Fibroblast of the conjunctiva (primary cell): ENCODE results near the gene SPTLC2.

Experiments used
- DNase-seq: peaks from one replicate; pipeline ENCODE4 v3.0.0-alpha.2; 2010; ENCODE audit warnings: low read depth

SPTLC2 gene

DNA sequence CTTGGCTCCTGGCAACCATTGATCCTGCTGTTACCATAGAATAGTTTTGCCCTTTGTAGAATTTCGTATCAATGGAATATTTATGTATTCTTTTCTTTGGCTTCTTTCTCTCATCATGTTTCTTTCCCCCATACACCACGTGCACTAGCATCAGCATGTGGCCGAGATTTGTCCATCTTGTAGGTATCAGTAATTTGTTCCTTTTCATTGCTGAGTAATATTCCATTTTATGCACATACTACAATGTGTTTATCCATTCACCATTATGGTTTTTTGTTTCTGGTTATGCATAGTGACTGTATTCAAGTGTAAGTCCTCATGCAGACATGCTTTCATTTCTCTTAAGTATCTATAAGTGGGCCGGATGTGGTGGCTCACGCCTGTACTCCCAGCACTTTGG is 113.3 kb downstream of the SPTLC2 start:
- no peak for DNase-seq

DNA sequence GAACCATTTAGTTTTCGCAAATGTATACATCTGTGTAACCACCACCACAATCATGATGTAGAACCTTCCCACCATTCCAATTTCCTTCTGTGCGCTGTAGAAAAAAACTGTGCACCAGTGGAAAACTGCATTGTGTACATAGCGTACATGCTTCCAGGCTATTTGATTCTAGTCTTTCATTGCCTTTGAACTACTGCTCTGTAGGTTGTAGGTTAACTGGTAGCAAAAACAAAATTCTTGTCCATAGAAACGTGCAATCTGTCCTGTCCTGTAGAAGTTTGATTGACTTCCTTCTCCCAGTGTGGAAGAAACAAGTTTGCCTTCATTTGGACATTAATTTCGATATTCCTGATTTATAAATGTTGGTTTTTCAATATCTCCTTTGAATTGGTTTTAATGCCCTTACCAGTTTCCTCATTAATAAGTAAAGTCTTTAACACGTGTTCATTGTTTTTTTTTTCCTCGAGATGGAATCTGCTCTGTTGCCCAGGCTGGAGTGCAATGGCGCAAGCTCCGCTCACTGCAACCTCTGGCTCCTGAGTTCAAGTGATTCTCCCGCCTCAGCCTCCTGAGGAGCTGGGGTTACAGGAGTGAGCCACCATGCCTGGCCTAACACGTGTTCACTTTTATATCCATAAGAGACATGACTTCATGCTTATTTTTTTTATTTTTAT is 114.2 kb downstream of the SPTLC2 start:
- no peak for DNase-seq

GRCh38 chr14:77498984-77499527 is 117.4 kb downstream of the SPTLC2 start:
- no peak for DNase-seq

DNA sequence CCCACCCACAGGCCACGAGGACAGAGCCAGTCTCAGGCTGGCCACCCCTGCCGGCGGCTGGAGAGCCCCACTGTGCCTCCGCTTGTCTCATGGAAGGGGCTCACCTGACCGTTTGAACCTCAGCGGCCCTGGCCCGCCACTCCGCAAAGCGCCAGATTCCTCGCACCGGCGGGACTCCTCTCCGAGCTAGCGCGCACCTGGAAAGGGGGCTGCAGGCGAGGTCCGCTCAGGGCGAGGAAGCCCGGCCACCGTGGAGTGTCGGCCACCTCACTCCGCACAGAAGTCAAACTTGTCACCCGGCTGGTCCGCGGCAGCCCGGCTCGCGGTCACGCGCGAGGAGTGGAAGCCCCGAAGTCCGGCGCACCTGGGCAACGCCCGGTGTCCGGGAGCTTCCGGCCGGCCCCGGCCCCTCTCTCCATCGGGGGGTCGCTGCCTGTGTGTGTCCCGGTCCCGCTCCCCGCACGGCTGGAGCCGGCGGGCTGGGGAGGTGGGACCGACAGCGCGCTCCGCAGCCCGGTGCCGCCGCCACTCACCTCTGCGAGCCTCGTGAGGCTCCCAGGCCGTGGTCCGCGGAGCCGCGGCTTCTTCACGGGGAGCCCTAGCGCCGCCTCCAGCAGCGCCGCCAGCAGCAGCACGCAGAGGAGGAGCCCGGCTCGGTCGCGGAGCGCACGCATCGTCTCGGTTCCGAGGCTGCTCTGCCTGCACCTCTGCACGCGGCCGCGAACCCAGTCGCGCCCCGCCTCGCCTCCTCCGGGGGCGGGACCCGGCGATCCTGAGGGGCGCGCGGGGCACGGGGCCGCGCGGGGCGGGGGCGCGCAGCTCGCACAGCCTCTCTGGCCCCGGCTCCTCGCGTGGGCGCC is 118.1 kb downstream of the SPTLC2 start, which contains the start of gene ISM2:
ISM2 (minus strand) TSS at position 697 of the 860 bp plus-strand sequence; CDS start at position 674, 23 bp downstream.
- DNase-seq = no peak

- DNase-seq = no peak
Observed at GRCh38 chr14:77495334-77495733, 121.1 kb downstream of the SPTLC2 start.

- DNase-seq = no peak
Observed at GRCh38 chr14:77491056-77491455, 125.4 kb downstream of the SPTLC2 start.

GRCh38 chr14:77490347-77490986 is 126.0 kb downstream of the SPTLC2 start:
- no peak for DNase-seq

- no peak for DNase-seq
Observed at GRCh38 chr14:77489041-77489440, 127.4 kb downstream of the SPTLC2 start.

DNA sequence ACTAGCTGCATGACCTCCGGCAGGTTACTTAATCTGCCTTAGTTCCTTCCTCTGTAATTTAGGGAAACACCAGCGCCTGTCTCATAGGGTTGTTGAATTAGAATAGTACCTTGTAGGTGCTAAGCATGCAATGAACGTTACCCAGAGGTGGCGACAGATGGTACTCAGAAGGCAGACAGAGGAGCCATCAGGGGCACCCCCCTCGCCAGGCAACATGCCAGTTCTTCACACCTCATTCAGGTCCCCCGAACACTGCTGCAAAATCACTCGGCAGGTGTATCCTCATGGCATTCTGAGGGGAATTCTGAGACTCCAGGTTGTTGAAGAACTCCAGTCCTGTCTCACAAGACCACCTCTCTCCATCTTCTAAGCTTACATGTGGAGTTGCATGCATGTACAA is 127.9 kb downstream of the SPTLC2 start:
- DNase-seq = no peak

DNA sequence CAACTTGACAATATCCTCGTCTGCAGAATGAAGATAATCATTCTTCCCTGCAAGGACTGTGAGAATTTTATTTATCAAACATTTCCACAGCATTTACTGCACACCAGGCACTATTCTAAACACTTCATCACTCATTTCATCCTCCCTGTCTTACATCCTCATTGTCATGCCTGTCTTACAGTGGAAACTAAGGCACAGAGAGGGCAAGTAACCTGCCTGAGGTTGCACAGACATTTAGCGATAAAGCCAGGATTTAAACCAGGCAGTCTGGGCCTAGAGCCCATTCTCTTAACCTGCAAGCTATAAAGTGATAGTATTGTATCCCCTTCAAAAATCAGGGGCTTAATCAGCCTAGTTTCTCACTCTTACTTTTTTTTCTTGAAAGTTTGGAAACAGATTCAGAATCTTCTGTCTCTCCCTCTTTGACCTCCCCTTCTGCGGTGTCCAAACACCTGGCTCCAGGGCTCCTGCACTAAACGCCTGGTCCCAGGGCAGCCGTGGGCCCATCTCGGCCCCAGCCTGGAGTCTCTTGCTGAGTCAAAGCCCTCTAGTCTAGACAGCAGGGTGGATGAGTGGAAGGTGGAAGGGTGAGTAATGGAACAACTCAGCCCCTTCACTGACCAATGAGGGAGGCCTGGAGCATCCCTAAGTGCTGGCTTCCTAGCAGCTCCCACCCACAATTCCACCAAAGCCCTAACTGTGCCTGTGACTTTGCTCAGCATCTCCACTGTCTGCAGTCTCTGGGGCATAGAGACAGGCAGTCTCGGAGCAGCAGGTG is 130.3 kb downstream of the SPTLC2 start:
- no peak for DNase-seq

GRCh38 chr14:77485256-77485655 is 131.2 kb downstream of the SPTLC2 start:
- no peak for DNase-seq

DNA sequence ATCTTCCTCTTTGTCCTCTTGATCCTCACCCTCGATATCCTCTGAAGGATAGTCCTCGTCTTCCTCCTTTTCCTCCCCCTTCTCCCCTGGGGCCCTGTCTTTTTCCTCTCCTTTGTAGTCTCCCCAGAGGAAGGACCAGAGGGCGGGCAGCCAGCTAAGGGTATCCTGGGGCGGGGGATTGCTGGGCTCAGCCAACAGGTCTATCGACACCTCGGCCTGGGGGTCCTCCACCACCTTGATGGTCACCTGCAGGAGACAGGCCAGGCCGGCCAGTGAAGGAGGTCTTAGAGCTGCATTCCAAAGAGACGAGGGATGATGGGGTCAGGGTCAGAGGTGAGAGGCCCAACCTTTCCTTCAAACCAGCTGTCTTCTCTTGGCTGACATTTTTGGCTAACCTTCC is 134.0 kb downstream of the SPTLC2 start:
- no peak for DNase-seq

GRCh38 chr14:77478796-77479195 is 137.6 kb downstream of the SPTLC2 start:
- no peak for DNase-seq

DNA sequence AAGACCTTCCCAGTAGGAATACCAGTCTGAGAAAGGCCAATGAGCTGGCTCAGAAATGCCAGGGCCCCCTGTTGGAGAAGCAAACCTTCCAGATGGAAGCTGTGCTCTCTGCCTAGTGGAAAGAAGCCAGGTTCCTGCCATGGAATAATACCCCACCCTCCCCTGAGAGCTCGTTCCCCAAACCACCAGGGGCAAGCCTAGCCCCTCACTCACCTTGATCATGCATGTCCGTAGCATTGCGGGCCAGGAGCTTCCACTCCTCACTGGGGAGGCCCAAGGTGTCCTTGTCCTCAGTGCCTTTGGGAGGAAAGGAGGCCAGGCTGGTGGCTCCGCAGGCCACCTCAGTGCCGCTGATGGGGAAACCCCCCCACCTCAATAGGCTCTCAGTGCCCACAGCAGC is 138.4 kb downstream of the SPTLC2 start:
- DNase-seq = no peak

GRCh38 chr14:77475432-77476115 is 140.9 kb downstream of the SPTLC2 start:
- DNase-seq = no peak

DNA sequence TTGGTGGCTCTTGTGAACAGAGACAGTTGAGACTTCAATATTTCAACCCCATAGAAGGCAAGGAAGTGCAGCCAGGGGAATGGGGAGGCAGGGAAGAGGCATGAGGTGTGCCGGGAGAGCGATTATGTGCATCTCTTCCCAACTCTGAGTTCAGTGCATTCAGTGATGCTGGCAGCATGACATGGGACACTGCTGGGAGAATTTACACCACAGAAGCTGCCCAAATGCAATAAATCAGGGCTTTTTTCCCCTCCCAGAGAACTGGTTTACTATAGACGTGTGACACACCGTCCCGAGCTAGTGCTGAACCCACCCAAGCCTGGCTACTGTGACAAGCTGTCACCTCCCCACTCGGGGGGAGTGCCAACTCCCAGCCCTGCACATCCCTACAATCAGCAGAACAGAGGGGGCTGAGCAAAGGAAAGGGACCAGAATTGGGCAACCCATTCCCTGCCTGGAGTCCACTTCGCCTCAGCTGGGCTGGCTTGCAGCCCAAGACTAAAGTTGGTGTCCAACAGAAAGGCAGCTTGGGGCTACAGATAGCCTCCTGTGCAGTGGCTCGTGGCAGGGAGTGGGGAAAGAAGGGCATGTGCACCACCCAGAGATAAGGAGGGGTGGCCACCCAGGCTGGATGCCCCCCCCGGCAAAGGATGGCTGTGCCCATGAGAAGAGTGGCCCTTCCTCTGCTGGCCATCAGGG is 141.8 kb downstream of the SPTLC2 start:
- no peak for DNase-seq

DNA sequence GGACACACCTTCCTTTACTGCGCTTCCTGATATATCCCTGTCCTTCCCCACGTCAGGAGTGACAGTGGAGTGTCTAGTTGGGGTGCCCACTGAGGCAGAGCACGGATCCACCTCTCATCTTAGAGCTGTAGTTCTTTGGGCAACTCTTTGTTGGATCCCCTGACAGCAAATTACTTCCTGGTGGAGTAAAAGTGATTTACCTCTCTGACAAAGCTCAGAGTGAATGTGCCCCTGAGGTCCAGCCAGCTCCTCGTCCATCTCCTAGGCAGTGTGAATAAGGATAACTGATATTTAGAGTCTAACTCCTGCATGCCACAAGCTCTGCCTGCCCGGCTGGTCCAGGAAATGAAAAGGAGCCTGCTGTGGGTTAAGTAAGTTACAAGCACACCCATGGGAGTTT is 142.5 kb downstream of the SPTLC2 start:
- no peak for DNase-seq

GRCh38 chr14:77470224-77470870 is 146.1 kb downstream of the SPTLC2 start:
- no peak for DNase-seq

DNA sequence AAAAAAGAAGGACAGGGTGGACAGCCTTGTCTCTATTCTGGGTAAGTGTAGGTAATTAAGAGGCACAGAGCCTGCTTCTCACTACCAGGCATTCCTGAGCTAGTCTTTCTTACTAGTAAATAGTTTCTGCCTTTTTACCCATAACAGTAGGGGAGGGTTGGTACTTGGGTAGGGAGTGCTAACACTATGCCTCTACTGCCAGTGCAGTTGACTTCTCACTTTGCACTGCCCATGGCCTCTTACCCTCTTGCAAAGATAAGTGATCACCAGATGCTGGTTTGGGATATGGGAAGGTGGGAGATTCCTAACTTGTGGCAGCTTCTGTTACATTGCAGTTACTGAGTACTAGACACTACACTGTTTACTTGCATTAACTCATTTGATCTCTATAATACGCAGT is 146.9 kb downstream of the SPTLC2 start:
- no peak for DNase-seq

DNA sequence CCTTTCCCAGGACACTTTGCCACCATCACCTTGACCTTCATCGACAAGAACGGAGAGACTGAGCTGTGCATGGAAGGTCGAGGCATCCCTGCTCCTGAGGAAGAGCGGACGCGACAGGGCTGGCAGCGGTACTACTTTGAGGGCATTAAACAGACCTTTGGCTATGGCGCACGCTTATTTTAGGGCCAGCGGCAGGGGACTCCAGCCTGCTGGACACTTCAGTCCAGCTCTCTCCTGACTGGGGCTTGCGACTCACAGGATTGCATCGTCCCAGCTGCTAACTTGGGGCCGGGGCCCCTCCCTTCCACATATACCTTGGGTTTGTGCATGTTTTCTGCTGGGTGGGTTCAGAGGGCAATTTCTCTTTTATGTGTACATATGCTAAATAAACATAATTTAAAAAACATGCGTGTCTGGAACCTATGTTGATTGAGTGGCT is 147.4 kb downstream of the SPTLC2 start:
- DNase-seq = no peak
